Measurements from ENCODE around the gene ATF7.

The ATF7 gene

GRCh38 chr12:53472056-53472582, 154.1 kb downstream of the ATF7 start:
- H3K27ac Mint-ChIP-seq = peak overlapping the region; percentile 42

GRCh38 chr12:53468282-53468681, 157.9 kb downstream of the ATF7 start:
- no peaks in the 10 kb centered on the region for H3K27me3 Mint-ChIP-seq
- peaks cover 42% of the 10 kb centered on the region for H3K4me1 Mint-ChIP-seq
- H3K27ac Mint-ChIP-seq = no peak overlapping the region
- H3K4me3 Mint-ChIP-seq = no peak overlapping the region
- peaks cover 74% of the 10 kb centered on the region for H3K36me3 Mint-ChIP-seq
- ATAC-seq = no peak
- H3K9me3 Mint-ChIP-seq = no peaks in the 10 kb centered on the region

More at GRCh38 chr12:53472056-53472582, 154.1 kb downstream of the ATF7 start:
- no peak overlapping the region for H3K4me3 Mint-ChIP-seq
- no peak for ATAC-seq
- H3K4me1 Mint-ChIP-seq = peaks cover 44% of the 10 kb centered on the region
- H3K27me3 Mint-ChIP-seq = no peaks in the 10 kb centered on the region
- peaks cover 74% of the 10 kb centered on the region for H3K36me3 Mint-ChIP-seq
- no peaks in the 10 kb centered on the region for H3K9me3 Mint-ChIP-seq

- peaks cover 77% of the 10 kb centered on the region for H3K36me3 Mint-ChIP-seq
- H3K27me3 Mint-ChIP-seq = no peaks in the 10 kb centered on the region
- no peak for ATAC-seq
- no peak overlapping the region for H3K27ac Mint-ChIP-seq
- H3K4me3 Mint-ChIP-seq = no peak overlapping the region
- no peaks in the 10 kb centered on the region for H3K9me3 Mint-ChIP-seq
- peaks cover 39% of the 10 kb centered on the region for H3K4me1 Mint-ChIP-seq
These were observed 158.3 kb downstream of the ATF7 start for GRCh38 chr12:53467880-53468279.

- Mint-ChIP-seq H3K27ac (no peak overlapping the region), H3K27me3 (no peaks in the 10 kb centered on the region), H3K9me3 (no peaks in the 10 kb centered on the region), H3K4me3 (no peak overlapping the region), H3K36me3 (peaks cover 79% of the 10 kb centered on the region), H3K4me1 (peaks cover 31% of the 10 kb centered on the region)
- no peak for ATAC-seq
These were observed 159.1 kb downstream of the ATF7 start for GRCh38 chr12:53467082-53467481.

GRCh38 chr12:53466640-53467039, 159.5 kb downstream of the ATF7 start:
- Mint-ChIP-seq H3K27ac (no peak overlapping the region), H3K36me3 (peaks cover 79% of the 10 kb centered on the region), H3K27me3 (no peaks in the 10 kb centered on the region), H3K9me3 (no peaks in the 10 kb centered on the region), H3K4me3 (no peak overlapping the region), H3K4me1 (peaks cover 27% of the 10 kb centered on the region)
- ATAC-seq = no peak

- Mint-ChIP-seq H3K4me1 (peaks cover 26% of the 10 kb centered on the region), H3K27ac (no peak overlapping the region), H3K4me3 (no peak overlapping the region), H3K27me3 (no peaks in the 10 kb centered on the region), H3K9me3 (no peaks in the 10 kb centered on the region), H3K36me3 (peaks cover 80% of the 10 kb centered on the region)
- no peak for ATAC-seq
These were observed 160.5 kb downstream of the ATF7 start for GRCh38 chr12:53465679-53466078.

- H3K9me3 Mint-ChIP-seq = no peaks in the 10 kb centered on the region
- peaks cover 31% of the 10 kb centered on the region for H3K4me1 Mint-ChIP-seq
- no peak overlapping the region for H3K27ac Mint-ChIP-seq
- H3K4me3 Mint-ChIP-seq = no peak overlapping the region
- H3K27me3 Mint-ChIP-seq = no peaks in the 10 kb centered on the region
- no peak for ATAC-seq
- H3K36me3 Mint-ChIP-seq = peaks cover 84% of the 10 kb centered on the region
These were observed 161.3 kb downstream of the ATF7 start for GRCh38 chr12:53464685-53465418.

- peaks cover 35% of the 10 kb centered on the region for H3K4me1 Mint-ChIP-seq
- H3K27me3 Mint-ChIP-seq = no peaks in the 10 kb centered on the region
- H3K4me3 Mint-ChIP-seq = no peak overlapping the region
- ATAC-seq = no peak
- no peaks in the 10 kb centered on the region for H3K9me3 Mint-ChIP-seq
- H3K36me3 Mint-ChIP-seq = peaks cover 92% of the 10 kb centered on the region
- H3K27ac Mint-ChIP-seq = no peak overlapping the region
These were observed 162.2 kb downstream of the ATF7 start for GRCh38 chr12:53463802-53464560.

GRCh38 chr12:53462935-53463334, 163.2 kb downstream of the ATF7 start:
- ATAC-seq = no peak
- Mint-ChIP-seq H3K36me3 (peaks cover 93% of the 10 kb centered on the region), H3K27me3 (no peaks in the 10 kb centered on the region), H3K4me3 (no peak overlapping the region), H3K4me1 (peaks cover 37% of the 10 kb centered on the region), H3K27ac (no peak overlapping the region), H3K9me3 (no peaks in the 10 kb centered on the region)

- H3K4me3 Mint-ChIP-seq = no peak overlapping the region
- H3K27ac Mint-ChIP-seq = no peak overlapping the region
- peaks cover 85% of the 10 kb centered on the region for H3K36me3 Mint-ChIP-seq
- H3K4me1 Mint-ChIP-seq = peaks cover 31% of the 10 kb centered on the region
- H3K27me3 Mint-ChIP-seq = no peaks in the 10 kb centered on the region
- no peak for ATAC-seq
- no peaks in the 10 kb centered on the region for H3K9me3 Mint-ChIP-seq
These were observed 164.6 kb downstream of the ATF7 start for GRCh38 chr12:53461591-53461990.

- Mint-ChIP-seq H3K4me1 (peaks cover 27% of the 10 kb centered on the region), H3K4me3 (no peak overlapping the region), H3K9me3 (no peaks in the 10 kb centered on the region), H3K27ac (no peak overlapping the region), H3K36me3 (peaks cover 82% of the 10 kb centered on the region), H3K27me3 (no peaks in the 10 kb centered on the region)
- no peak for ATAC-seq
These were observed 165.1 kb downstream of the ATF7 start for GRCh38 chr12:53461059-53461458.

- Mint-ChIP-seq H3K36me3 (peaks cover 83% of the 10 kb centered on the region), H3K4me1 (peaks cover 32% of the 10 kb centered on the region), H3K27ac (no peak overlapping the region)
These were observed 167.1 kb downstream of the ATF7 start for GRCh38 chr12:53459097-53459496.

More at GRCh38 chr12:53459097-53459496, 167.1 kb downstream of the ATF7 start:
- Mint-ChIP-seq H3K9me3 (no peaks in the 10 kb centered on the region), H3K4me3 (no peak overlapping the region), H3K27me3 (no peaks in the 10 kb centered on the region)
- no peak for ATAC-seq

Data from stimulated activated memory B cell treated with anti-CD40 and anti-IgM and Interleukin-4, amounts not matched to agents 10 μg/mL and 1 μg/mL and 100 μg/mL, for 72 hours (primary cell).